Measurements from ENCODE around the gene SAMD4A.
A peak's percentile ranks its signal among the peaks of the same experiment; 100 is the strongest.

SAMD4A gene

DNA sequence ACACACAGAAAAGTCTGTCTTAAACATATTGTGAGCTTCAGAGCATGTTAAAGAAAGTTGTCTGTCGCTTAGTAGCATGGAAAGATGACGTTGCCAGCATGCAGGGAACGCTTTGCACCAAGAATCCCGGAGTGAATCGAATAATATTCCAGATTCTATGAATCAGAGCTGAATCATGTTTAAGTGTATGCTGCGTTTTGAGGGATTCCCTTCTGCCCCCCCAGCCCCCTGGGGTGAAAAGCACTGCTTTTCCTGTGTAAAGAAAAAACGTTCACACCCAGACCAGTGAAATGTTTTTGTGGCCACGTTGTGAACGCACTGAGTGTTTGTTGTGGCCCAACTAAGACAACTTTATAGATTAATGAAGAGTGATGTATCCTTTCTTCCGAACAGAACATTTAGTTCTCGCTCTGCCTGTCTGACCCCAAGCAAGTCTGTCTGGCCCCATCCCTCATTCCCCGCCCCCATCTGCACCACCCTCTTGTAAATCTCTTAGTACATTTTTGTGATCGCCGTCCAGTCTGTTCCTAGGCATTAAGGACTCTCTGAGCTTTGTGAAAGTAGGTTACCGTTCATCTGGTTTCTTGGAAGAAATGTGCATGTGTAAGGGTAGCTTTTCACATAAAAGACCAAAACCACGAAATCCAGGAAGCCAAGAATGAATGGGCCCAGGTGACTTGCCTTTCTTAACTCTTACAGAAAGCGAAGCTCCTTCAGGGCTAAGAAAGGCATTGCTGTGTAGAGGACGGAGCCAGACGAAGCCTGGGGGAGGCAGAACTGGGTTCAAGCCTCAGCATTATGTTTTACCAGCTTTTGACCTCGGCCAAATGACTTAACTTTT, 103.0 kb downstream of the SAMD4A start:
- ATAC-seq (peak; percentile 90), DNase-seq (peak; percentile 32 to 53)
- H3K9me3 Mint-ChIP-seq = no peaks in the 10 kb centered on the region
- H3K27ac Mint-ChIP-seq = peak overlapping the region; percentile 27 to 32
- peak overlapping the region; percentile 38 to 46 for H3K4me3 Mint-ChIP-seq
- H3K27me3 Mint-ChIP-seq = peaks cover 48% of the 10 kb centered on the region
- H3K4me1 Mint-ChIP-seq = peaks cover 44% of the 10 kb centered on the region

DNA sequence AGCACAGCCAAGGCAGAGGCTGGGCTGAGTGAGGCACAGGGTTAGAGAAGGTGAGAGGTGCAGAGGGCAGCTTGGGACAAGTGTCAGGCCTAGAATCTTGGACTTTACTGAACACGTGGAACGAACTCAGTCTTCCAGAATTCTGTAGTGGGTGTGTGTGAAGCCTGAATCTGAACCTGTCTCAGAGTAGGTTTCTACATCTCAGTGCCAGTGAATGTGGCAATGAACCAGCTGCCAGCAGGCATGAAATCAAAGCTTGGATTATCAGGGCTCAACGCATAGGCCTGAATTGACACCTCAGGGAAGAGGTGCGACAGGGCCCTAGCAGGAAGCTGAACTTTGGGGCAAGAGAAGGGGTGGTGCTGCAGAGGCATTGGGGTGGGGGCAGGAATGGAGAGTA, 104.6 kb downstream of the SAMD4A start:
- H3K9me3 Mint-ChIP-seq = no peaks in the 10 kb centered on the region
- H3K27me3 Mint-ChIP-seq = peaks cover 51% of the 10 kb centered on the region
- no peak overlapping the region for H3K4me3 Mint-ChIP-seq
- DNase-seq = no peak
- H3K27ac Mint-ChIP-seq = peak overlapping the region in 1 of 2 donors; percentile 59
- H3K4me1 Mint-ChIP-seq = peaks cover 39% of the 10 kb centered on the region
- ATAC-seq = no peak

DNA sequence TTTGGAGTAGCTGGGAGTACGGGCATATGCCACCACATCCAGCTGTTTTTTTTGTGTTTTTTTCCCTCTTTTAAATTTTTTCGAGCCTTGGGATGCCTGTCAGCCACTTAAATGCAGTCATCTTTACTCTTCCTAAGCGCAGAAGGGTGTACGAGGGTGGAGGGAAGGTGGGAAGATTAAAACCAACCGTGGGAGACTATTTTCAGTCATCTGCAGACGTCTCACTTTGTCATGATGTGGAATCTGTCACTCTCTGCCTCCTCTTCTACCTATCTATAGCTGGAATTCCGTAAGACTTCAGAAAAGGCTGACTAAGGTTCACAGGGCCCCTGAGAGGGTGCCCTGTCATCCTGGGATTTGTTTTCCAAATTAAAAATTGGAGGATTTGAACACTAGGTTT, 105.3 kb downstream of the SAMD4A start:
- Mint-ChIP-seq H3K27ac (no peak overlapping the region), H3K4me3 (no peak overlapping the region), H3K9me3 (no peaks in the 10 kb centered on the region), H3K4me1 (peaks cover 39% of the 10 kb centered on the region), H3K27me3 (peaks cover 54% of the 10 kb centered on the region)
- ATAC-seq (no peak), DNase-seq (no peak)

DNA sequence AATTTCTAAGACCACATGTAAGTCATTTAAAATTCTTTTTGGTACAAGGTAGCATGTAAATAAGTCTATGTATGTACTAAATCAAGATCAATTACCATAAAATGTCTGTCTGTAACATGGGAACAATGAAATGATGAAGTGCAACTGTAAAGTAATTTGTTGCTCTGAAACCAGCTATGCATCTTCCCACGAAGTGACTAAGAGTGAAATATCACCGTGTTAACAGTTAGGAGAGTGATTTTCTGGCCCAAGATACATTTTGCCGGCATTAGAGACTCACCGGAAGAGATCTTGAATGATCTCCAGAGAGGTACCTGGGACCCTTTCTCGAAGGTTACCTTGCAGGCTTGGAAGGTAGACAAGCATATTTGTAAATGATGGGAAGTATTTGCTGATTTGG, 105.8 kb downstream of the SAMD4A start:
- Mint-ChIP-seq H3K27me3 (peaks cover 49% of the 10 kb centered on the region), H3K27ac (no peak overlapping the region), H3K4me1 (peaks cover 39% of the 10 kb centered on the region), H3K4me3 (no peak overlapping the region), H3K9me3 (no peaks in the 10 kb centered on the region)
- ATAC-seq (no peak), DNase-seq (no peak)

DNA sequence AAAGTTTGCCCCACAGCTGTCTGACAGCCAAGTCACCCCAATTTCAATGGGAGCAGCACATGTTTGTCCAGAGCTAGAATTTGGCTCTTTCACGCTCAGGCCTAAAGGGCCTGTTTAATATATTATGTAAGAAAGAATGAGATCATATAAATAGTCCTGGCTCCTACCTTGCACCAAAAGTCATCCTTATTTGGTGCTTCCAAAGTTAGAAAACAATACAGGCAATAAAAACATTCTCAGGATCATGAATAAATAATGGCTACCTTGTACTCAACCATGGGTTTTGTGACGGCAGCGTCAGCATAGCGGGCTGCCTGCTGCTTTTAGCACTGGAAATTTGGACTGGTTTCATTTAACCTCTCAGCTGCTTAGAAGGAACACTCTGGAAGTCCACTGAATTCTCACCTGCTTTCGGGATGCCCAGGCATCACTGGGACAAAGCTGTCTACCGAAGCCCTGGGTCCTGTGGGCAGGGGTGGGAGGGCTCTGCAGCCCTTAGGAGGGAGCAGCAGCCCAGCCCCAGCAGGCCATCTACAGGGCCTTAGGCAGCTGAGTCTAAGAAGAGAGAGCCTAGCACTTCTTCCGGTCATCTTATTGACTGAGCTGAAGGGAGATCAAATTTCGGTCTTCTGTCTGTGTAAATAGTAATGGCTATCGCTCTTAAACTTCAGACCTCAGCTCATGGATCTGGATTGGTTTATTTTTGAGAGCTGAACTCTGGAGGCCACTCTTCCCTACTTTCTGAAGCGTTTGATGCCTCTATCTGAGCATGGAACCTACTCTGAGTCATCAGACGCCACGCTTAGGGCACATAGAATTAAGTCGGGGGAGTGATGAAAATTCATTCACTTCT, 106.5 kb downstream of the SAMD4A start:
- no peaks in the 10 kb centered on the region for H3K9me3 Mint-ChIP-seq
- DNase-seq (no peak), ATAC-seq (no peak)
- peaks cover 39% of the 10 kb centered on the region for H3K4me1 Mint-ChIP-seq
- no peak overlapping the region for H3K27ac Mint-ChIP-seq
- H3K4me3 Mint-ChIP-seq = no peak overlapping the region
- H3K27me3 Mint-ChIP-seq = peaks cover 49% of the 10 kb centered on the region

DNA sequence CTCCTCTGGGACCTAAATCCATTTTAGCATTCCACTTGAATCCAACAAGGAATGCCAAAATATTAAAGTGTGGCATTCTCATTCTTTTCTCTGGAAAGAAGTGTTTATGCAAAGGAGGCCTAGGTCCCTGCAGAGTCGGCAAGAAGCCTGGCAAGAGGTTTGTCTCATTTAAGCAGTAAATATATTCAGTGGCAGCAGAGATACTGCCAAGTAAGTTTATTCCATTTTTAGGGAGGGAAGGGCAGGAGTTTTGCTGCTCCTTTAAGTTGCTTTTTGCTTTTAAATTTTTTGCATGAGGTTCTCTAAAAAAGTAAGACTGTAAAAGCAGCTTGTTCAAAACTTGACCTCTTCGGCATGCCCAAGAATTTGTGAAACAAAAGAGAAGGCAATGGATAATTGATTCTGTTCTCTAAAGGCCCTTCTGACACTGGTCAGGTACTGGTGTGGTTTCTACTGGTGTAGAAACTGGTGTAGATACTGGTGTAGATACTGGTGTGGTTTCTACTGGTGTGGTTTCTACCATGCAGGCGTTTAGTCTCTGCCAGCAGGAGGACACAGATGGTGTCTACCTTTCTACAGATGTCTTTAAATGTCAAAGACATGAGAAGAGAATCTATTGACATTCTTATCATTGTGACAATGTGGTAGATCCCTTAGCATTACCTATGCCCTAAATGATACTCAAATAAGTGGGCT, 107.3 kb downstream of the SAMD4A start:
- no peak overlapping the region for H3K4me3 Mint-ChIP-seq
- DNase-seq (no peak), ATAC-seq (no peak)
- H3K27ac Mint-ChIP-seq = no peak overlapping the region
- H3K9me3 Mint-ChIP-seq = no peaks in the 10 kb centered on the region
- peaks cover 54% of the 10 kb centered on the region for H3K27me3 Mint-ChIP-seq
- H3K4me1 Mint-ChIP-seq = peaks cover 37% of the 10 kb centered on the region

DNA sequence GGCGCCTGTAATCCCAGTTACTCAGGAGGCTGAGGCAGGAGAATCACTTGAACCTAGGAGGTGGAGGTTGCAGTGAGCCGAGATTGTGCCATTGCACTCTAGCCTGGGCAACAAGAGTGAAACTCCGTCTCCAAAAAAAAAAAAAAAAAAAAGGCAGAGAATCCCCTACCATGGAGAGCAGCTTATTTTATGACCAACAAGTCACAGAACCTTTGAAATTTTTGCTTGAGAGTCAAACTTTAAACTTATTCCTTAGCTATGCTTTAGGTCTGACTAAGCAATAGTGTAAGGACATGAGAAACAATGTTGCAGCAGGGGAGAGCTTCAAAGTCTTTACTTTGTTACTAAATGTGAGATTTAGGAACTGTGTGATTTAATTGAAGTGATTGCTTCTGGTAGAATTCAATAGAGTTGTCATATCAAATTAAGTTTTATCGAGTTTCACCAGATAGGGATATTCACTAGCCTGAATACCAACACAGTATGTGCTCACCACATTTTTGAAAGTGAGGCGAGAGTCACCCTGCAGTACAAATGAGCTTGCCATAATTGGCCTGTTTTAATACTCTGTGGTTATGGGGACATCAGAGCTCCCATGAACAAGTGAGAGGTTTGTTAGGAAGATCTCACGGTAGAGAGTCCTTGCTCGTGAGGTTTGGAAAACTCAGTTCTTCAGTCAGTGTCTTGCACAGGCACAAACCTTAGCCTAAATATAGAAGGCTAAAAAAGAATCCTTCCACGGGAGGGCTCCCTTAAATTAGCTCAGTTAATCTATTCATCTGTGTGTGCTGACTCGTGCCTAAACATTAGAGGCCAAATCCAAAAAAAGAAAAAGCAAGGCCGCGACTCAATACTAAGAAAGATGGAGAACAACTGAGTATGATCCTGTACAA, 108.6 kb downstream of the SAMD4A start:
- DNase-seq = no peak
- no peaks in the 10 kb centered on the region for H3K9me3 Mint-ChIP-seq
- ATAC-seq = no peak
- H3K4me1 Mint-ChIP-seq = peaks cover 24% of the 10 kb centered on the region
- no peak overlapping the region for H3K4me3 Mint-ChIP-seq
- no peak overlapping the region for H3K27ac Mint-ChIP-seq
- H3K27me3 Mint-ChIP-seq = peaks cover 53% of the 10 kb centered on the region

DNA sequence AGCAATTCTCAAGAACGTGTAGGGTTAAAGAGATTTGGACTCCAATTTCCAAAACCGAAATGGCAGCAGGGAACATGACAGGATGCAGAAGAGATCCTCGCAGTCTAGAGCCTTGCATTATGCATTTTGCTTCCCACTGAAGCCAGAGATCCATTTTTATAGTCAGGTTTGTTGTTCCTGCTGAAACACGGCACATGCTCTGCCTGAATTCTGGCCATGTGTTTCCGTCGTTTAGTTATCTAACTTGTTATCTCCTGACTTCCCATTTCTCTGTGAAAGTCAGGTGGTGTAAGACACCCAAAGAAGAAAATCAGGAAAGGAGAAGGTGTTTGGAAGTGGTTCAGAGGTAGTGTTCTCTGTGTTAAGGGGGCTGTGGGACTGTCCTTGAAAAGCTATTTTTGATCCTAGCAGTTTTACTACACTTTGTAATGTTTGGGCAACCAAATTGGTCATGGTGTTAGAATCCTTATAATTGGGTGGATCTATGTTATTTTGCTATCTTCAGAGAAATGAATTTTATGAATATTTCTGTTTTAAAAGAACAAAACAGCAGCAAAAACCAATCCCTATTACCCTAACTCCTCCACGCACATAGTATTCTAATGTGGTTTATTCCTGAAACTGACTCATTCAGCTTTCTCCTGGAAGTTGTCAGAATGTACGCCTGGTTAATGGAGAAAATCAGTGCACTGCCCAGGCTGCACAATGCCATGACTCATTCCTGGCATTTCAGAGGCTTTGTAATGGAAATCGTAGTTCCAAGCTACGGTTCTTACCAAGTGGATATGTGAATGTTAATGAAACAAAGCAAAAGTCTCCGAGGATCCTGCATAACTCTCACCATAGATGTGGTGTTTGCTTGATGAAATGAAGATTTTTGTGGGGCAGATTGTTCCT, 110.1 kb downstream of the SAMD4A start:
- no peak overlapping the region for H3K27ac Mint-ChIP-seq
- DNase-seq (no peak), ATAC-seq (no peak)
- peaks cover 40% of the 10 kb centered on the region for H3K27me3 Mint-ChIP-seq
- H3K9me3 Mint-ChIP-seq = no peaks in the 10 kb centered on the region
- no peak overlapping the region for H3K4me3 Mint-ChIP-seq
- H3K4me1 Mint-ChIP-seq = peaks cover 12% of the 10 kb centered on the region

DNA sequence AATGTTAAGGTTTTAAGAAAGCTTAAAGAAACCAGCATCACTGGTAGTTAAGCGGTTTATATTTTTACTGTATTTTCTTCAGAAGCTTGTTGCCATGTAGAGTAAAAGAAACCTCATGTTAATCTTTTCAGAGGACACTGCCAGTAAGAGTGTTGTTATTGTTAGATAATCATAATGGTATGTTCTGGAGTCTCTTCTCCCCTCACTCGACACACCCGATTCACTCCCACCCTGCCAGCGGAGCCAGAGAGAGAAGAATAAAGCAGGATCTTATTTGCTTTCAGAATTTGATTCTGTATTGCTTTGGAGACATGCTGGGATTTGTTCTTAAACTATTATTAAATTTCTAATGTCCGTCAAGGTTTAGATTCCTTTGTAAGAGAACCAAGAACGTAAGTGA, 113.7 kb downstream of the SAMD4A start:
- H3K27me3 Mint-ChIP-seq = peaks cover 48% of the 10 kb centered on the region
- H3K9me3 Mint-ChIP-seq = no peaks in the 10 kb centered on the region
- no peak overlapping the region for H3K27ac Mint-ChIP-seq

DNA sequence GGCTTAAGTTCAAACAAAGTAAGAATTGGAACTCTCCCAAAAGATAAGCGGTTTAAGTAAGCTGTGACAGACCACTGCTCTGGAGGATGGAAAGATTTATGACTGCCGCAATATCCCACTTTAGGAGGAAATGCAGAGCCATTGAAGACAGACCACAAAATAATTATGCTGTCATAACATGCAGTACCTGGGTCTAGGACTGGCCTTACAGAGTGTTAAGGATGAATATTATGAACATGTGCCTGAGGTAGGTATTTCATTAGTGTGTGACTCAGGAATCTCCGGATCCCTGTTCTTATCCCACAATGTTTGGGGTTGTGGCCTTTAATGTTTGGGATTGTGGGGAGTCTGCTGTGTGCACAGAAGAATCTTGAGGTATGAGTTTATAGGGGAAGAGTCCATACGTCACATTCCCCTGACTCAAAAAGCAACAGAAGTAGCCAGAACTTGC, 114.9 kb downstream of the SAMD4A start:
- H3K4me3 Mint-ChIP-seq = no peak overlapping the region
- DNase-seq (no peak), ATAC-seq (no peak)
- H3K27me3 Mint-ChIP-seq = peaks cover 48% of the 10 kb centered on the region
- H3K4me1 Mint-ChIP-seq = peaks cover 23% of the 10 kb centered on the region
- H3K27ac Mint-ChIP-seq = no peak overlapping the region
- no peaks in the 10 kb centered on the region for H3K9me3 Mint-ChIP-seq

More for the DNA sequence above, 113.7 kb downstream of the SAMD4A start:
- DNase-seq (no peak), ATAC-seq (no peak)
- peaks cover 14% of the 10 kb centered on the region for H3K4me1 Mint-ChIP-seq
- H3K4me3 Mint-ChIP-seq = no peak overlapping the region

DNA sequence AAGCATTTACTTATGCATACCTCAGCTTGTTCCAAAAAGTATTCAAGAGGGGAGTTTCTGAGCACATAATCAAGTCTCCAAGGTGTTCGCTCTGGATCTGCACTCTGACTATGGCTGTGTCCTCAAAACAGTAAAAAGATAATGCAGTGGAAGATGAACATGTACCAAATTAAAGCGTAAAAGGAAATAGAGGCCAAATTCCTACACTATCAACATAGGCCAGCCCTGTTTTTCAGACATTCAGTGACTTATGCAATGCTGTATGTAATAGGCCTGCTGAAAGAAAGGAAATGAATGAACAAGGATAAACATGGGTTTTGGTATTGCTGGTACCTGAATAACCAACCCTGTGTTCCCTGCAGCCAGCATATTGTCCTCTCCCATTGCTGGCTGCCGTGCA, 115.7 kb downstream of the SAMD4A start:
- Mint-ChIP-seq H3K4me1 (peaks cover 25% of the 10 kb centered on the region), H3K27me3 (peaks cover 54% of the 10 kb centered on the region), H3K27ac (no peak overlapping the region), H3K9me3 (no peaks in the 10 kb centered on the region), H3K4me3 (no peak overlapping the region)
- no peak for DNase-seq
- ATAC-seq = no peak

DNA sequence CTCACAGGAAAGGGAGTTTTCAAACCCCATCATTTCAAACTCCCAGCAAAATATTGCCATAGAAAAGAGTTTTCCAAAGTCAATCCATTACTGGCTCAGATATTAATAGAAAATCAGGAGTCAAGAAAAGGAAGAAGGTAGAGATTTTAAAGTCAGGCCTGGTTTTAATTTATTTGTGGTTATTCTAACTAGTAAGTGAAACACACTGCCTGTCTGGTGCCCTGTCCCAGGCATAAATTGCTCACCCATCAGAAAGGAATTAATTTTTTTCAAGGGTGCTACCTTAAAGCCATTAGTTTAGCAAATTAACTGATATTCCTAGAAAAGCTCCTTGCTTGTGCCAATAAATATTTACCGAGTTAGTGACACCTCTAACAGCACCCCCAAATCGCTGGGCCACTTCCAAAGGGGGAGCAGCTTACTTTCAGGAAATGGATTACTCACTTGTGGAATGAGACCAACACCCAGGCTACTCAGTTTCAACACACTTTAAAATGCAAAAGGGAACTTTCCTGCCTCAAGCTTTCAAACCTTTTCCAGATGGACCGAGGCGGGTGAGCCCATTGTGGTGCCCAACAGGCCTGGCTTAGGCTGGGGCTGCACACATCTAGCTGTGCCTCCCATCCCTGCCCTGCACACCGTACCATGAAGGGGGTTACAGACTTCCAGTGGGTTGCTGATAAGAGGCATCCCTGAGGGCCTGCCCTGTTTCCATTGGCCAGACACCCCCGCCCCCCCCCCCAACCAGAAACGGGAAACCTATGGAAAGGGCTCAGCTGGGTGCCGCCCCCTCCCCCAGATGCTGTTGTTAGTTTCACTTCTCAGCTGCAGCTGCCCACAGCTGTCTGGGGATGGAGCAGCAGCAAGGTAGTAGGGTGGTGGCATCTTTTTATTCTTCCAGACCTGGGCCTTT, 117.2 kb downstream of the SAMD4A start:
- DNase-seq = no peak
- ATAC-seq = no peak
- Mint-ChIP-seq H3K9me3 (no peaks in the 10 kb centered on the region), H3K27ac (no peak overlapping the region), H3K4me3 (no peak overlapping the region), H3K4me1 (peaks cover 37% of the 10 kb centered on the region), H3K27me3 (peaks cover 42% of the 10 kb centered on the region)

DNA sequence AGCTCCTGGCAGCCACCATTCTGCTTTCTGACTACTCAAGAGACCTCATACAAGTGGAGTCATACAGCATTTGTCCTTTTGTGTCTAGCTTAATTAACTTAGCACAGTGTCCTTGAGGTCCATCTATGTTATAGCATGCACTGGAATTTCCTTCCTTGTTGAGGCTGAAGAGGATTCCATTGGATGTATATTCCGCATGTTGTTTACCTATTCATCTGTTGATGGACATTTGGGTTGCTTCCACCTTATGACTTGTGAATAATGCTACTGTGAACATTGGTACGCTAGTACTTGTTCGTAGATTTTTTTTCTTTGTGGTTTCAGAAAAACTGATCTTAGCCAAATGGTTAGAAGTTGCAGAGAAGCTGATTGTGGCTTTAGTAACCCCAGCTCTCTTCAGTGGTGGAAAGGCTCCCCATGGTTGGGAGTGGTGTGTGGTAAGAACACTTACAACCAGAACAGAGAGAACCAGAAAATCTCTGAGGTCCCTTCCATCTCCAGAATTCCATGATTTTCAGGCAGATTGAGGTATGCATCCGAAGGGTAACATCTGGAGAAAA, 118.4 kb downstream of the SAMD4A start:
- DNase-seq = no peak
- Mint-ChIP-seq H3K27ac (no peak overlapping the region), H3K4me1 (peaks cover 46% of the 10 kb centered on the region), H3K27me3 (peaks cover 50% of the 10 kb centered on the region), H3K4me3 (no peak overlapping the region), H3K9me3 (no peaks in the 10 kb centered on the region)
- no peak for ATAC-seq

Measured in stimulated activated naive CD8-positive, alpha-beta T cell treated with anti-CD3 and anti-CD28 coated beads, Interleukin-15, amount 100 ng/mL, for 72 hours (primary cell).